ENCODE results near the gene ATP13A2. TPM values are rescaled to one million over a fixed set of nuclear protein-coding genes. Genes with fewer than 3 reads are reported as not detected.

ATP13A2 gene
- total and polyA plus RNA-seq, 2 donors (not counting 1 experiment from before 2014, with no cell fraction given): 41.6 to 51.8 TPM

DNA sequence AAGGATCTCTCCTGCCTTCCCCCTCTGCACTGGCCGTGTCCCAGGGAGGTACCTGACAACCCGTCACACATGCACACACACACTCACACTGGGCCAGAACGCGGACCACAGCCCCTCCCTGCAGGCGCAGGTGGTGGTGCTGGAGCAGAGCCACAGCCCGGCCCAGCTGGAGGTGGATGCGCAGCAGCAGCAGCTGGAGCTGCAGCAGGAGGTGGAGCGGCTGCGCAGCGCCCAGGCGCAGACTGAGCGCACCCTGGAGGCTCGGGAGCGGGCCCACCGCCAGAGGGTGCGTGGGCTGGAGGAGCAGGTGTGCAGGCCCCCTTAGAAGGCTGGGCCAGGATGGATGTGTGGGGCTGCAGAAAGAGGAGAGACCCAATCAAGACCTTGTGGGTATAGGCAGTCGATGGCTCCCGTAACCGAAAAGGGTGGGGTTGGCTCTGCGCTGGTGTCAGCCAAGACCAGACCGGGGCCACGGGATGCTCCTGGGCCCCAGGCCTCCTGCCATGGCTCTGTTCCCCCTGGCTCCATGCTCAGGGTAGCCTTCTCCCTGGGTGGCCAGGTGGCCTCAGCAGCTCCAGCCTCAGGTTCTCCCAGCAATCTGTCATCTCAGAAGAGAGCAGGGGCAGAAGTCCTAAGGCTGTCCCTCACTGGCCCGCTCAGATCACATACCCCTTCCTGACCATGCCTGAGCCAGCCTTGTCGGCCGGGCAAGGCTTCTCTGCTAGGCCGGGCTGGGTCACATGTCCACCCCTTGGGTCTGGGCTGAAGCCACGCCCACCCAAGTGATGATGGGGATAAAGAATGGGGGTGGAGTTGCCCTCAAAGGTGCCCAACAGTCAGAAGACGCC is 40.2 kb downstream of the ATP13A2 start:
- intact Hi-C loops (cut with micrococcal nuclease): no loop called here
- WGBS (ENCODE audit: insufficient coverage): 95% methylated on average over 28 of the region's 28 CpGs
- no peak for DNase-seq

More for the DNA sequence above, 40.2 kb downstream of the ATP13A2 start:
- TF ChIP-seq EZH2 (IDR thresholded peaks at IDR 0.05; ENCODE audit: borderline replicate concordance, insufficient read depth, low read depth, low read length, poor library complexity, severe bottlenecking): no peak
- TF ChIP-seq, protein P1, sequence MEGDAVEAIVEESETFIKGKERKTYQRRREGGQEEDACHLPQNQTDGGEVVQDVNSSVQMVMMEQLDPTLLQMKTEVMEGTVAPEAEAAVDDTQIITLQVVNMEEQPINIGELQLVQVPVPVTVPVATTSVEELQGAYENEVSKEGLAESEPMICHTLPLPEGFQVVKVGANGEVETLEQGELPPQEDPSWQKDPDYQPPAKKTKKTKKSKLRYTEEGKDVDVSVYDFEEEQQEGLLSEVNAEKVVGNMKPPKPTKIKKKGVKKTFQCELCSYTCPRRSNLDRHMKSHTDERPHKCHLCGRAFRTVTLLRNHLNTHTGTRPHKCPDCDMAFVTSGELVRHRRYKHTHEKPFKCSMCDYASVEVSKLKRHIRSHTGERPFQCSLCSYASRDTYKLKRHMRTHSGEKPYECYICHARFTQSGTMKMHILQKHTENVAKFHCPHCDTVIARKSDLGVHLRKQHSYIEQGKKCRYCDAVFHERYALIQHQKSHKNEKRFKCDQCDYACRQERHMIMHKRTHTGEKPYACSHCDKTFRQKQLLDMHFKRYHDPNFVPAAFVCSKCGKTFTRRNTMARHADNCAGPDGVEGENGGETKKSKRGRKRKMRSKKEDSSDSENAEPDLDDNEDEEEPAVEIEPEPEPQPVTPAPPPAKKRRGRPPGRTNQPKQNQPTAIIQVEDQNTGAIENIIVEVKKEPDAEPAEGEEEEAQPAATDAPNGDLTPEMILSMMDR (IDR thresholded peaks at IDR 0.05): no peak
- no peaks in the 10 kb centered on the region for H3K79me2 ChIP-seq (ENCODE audit: control insufficient read depth, insufficient read depth, low read length)
- CTCF ChIA-PET: no interaction called here
- no peak overlapping the region for H3K4me3 ChIP-seq (ENCODE audit: control extremely low read depth in 1 of 5, extremely low read depth in 1 of 5, insufficient read depth in 1 of 5, low read depth in 2 of 5, low read length in 4 of 5)
- H3K27me3 Mint-ChIP-seq: no peaks in the 10 kb centered on the region
- no peaks in the 10 kb centered on the region for H3K4me1 Mint-ChIP-seq
- no peaks in the 10 kb centered on the region for H3K9me3 Mint-ChIP-seq (ENCODE audit: insufficient read depth)
- no peaks in the 10 kb centered on the region for H3K27me3 ChIP-seq (replicated peaks in 1 of 4; ENCODE audit: control extremely low read depth in 1 of 4, control insufficient read depth in 3 of 4, insufficient read depth in 4 of 4, low read length in 3 of 4)
- H3K9me3 ChIP-seq (ENCODE audit: control extremely low read depth in 1 of 3, control insufficient read depth in 2 of 3, insufficient read depth in 1 of 3, low read length in 2 of 3): no peaks in the 10 kb centered on the region
- no peaks in the 10 kb centered on the region for H4K20me1 ChIP-seq (ENCODE audit: control insufficient read depth, insufficient read depth, low read length, poor library complexity, severe bottlenecking)
- no peak overlapping the region for H3K4me3 Mint-ChIP-seq
- no peak overlapping the region for H2AFZ ChIP-seq (ENCODE audit: insufficient read depth, low read depth, low read length, poor library complexity, severe bottlenecking)
- no peak for ATAC-seq (ENCODE audit: low read depth)
- H3K9ac ChIP-seq (ENCODE audit: low read length): no peak overlapping the region
- no peak overlapping the region for H3K4me2 ChIP-seq (replicated peaks; ENCODE audit: low read depth, low read length, poor library complexity, severe bottlenecking)
- no peaks in the 10 kb centered on the region for H3K36me3 ChIP-seq (replicated peaks in 1 of 2; ENCODE audit: control extremely low read depth in 1 of 2, control insufficient read depth in 1 of 2, extremely low read depth in 1 of 2, insufficient read depth in 2 of 2, low read length in 1 of 2)
- H3K4me1 ChIP-seq (ENCODE audit: control insufficient read depth in 2 of 2, insufficient read depth in 2 of 2, low read length in 2 of 2): no peaks in the 10 kb centered on the region
- H3K27ac ChIP-seq (ENCODE audit: low read length in 2 of 2): no peak overlapping the region
- no peak overlapping the region for H3K27ac Mint-ChIP-seq
- POLR2A ChIA-PET: no interaction called here

Measured in B cell (primary cell).